RKO (cell line): Measurements from ENCODE around the gene GOLGA8B.
"Not testable (repeated sequence)": the region's sequence is repeated elsewhere in the genome, so short reads cannot be mapped to it uniquely, and the experiment has no call there.

ENCODE experiments used
- DNase-seq: peaks from one replicate; pipeline ENCODE4 v3.0.0-alpha.2; 2016; ENCODE audit warnings: low spot score

GOLGA8B gene

DNA sequence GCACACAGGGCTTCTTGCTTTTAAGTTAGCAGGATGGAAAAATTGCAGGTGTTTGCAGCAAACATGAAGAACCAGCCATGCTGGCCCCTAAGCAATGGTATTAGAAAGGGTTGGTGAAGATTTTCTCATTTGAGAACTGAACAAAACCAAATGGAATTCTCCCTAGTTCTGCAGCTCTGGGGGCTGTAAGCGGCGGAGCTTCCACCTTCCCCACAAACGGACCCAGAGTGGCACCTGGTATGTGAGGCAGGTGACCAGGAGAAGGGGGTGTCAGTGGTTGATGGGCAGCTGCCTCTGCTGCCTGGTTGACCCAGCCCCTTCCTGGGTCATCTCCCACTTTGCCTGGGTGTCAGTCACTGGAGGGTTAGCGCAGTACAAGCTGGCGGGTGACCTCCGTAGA lies 22.6 kb downstream of the GOLGA8B start:
- not testable (repeated sequence) for DNase-seq

DNA sequence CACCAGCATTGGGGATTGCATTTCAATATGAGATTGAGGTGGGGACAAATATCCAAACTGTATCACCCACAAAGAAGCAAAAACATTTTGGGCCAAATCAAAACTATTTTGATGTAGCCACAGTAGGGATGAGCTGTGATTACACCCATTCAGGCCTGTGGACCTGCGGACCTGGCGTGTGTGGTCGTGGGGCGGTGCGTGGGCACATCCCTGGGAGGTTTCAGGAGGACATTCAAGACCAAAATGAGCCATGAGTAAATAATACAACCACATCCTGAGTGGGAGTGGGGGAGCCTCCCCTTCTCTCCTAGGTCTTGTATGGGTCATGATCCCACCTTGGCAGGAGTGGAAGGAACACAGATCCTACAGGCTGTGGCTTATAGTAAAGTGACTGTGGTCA lies 23.7 kb downstream of the GOLGA8B start:
- DNase-seq = not testable (repeated sequence)

DNA sequence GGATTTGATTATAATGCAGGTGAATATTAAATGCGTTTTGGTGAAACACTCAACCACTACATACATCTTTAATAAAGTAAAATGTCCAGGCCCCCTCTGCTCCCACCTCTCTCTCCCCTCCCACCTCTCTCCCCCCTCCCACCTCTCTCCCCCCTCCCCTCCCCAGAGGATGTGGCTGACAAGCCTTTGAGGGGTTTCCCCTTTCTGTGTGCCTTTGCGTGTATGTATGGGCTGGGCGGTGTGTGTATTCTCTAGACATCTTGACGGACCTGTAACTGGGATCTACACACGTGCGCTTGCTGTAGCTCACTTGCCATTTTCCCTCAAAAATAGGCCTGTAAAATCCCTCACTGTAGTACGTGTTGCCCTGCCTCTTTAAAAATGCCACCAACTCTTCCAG lies 28.3 kb downstream of the GOLGA8B start:
- DNase-seq = not testable (repeated sequence)

DNA sequence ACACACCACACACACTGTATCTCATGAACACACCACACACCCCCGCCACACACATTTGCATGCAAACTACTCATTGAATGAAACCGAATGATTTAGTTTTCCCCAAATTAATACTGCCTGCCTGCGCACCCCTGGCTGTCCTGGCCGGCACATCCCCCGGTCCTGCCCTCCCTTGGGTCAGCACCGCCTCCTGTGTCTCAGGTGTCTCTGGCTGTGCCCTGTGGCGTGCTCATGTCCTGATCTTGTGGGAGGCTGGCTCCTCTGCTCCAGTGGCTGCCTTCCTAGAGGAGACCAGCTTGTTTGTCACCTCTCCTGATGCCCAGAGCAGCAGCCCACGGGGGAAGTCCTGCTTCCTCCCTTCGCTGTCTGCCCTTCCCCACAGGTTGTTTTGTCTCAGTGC lies 28.7 kb downstream of the GOLGA8B start:
- DNase-seq = not testable (repeated sequence)

DNA sequence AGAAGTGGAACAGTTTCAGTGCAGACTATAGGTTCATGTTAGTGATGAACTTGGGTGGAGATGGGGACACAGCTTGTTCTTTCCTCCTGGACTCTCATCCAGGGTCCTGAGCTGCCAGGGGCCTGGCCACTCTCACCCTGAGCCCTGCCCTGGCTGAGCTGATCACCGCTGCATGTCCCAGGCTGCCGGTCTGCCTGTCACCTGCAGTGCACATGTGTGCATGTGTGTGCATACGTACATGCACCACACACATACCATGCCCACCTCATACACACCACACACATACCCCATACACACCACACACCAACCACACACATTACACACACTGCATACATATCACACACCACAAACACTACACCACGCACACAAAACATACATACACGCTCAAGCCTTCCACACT lies 29.3 kb downstream of the GOLGA8B start:
- DNase-seq = not testable (repeated sequence)

DNA sequence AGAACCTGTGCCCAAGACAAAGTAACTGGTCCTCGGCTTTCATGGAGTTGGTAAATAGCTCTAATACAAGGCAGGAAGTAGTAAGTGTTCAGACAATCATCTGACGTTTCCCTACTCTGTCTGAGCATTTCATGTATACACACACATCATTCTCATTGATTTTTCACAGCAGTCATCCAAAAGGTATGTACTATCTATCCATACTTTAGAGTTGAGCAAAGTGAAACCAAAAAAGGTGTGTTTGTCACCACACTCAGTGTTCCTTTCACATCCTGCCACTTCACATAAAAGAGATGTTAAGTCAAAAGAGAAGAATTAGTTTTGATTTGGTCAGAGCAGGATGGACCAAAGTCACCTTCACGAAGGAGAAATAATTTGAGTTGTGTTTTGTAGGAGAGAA lies 33.3 kb downstream of the GOLGA8B start:
- DNase-seq = not testable (repeated sequence)

DNA sequence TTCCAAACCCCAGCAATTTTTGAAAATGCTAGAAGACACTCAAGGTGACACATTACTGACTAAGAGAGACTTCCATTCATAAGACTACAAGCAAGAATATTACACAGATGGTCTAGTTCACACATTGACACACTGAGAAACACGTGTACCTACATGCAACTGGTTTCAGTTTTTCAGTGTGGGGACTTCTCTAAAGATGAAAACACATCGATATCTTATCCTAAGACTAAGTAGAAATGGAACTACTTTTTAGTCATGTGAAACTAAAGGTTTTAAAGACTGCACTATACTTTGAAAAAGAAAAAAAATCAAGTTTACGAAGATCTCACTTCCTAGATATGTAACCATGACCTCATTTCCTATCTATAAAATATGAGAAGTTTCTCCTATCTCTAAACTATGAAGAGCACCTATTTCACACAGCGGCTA lies 34.1 kb downstream of the GOLGA8B start:
- DNase-seq = not testable (repeated sequence)

DNA sequence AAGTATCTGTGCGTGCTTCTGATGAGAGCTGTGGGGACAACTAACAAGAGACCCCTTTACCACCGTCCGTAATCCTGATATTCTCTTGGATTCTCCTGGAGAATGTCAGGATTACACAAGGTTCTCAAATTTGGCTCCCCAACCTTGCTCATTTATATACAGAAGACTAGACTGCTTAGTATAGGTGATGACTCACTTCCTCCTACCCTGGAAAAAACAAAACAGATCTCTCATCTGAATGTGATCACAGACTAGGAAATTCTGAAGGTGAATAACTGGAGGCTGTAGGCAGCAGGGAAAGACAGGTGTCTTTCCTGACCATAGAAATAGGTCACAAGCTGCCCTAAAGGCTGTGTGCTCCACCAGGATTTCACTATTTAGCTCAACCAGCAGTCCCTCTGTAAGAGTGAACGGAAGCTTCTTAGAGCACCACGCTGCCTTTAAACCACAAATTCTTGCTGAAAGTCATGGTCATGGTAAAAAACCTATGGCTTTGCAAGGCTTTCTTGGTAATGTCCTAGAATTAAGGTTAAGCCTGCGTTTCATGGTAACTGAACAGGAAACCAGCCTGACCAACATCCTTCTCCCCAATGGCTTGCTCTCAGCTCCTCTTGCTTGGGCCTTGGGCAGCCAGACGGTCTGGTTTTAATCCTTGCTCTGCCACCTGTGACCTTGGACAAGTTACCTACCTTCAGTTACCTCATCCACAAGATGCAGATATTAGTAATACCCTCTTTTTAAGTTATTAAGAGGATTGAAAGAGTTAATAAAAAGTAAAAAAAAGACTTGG lies 39.4 kb downstream of the GOLGA8B start:
- not testable (repeated sequence) for DNase-seq

DNA sequence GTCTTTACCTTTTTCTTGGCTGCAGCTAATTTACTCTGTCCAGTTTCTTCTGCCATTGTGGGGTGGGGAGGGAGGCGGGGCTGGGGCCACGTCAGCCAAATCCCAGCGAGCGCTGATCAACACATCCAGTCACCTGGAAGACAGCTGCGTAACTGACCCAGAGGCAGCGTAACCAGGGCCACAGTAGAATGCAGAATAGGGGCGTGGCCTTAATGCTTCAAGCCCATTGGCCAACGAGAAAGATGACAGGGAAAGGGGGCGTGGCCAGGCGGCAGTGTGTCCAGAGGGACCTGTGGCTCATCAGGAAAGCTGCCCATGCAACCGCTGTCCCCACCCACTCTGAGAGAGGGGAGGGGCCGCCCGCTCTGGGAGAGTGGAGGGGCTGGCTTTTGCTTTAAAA lies 47.6 kb downstream of the GOLGA8B start:
- DNase-seq = not testable (repeated sequence)
